ENCODE data around the gene TRAF3.
A peak's percentile ranks its signal among the peaks of the same experiment; 100 is the strongest.

TRAF3 gene

DNA sequence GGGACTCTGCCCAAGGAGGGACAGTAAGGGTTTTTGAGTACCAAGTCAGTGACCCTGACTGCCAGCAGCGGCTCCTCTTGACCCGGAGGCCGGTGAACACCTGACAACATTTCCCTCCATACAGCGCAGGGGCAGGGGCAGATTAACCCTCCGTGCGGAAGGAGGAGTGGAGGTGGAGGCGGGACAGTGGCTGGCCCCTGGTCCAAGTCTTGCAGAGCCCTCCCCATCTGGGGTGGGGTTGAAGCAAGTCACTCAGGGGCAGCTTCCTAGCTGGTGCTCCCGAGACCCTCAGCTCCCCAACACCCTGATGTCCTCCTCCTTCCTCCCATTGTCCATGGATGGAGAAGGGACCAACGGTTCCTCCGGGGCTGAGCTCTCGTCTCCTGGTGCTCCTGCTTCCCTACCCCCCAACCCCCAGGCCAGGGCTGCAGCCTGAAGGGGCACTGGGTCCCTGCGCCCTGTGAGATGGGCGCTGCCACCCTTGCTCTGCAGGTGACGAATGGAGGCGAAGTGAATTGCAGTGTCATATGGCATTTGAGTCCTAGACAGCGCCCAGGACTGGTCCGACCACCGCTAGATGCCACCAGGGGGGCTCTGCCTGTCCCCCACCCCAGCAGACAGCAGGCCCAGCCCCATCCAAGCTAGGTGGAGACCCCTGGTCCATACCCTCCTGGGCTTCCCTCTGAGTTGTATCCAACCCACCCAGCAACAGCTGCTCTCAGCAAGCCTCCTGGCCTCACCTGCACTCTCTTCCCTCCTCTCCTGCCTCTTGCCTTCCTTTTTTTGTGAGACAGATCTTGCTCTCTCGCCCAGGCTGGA is 138.3 kb downstream of the TRAF3 start:
- no peak for DNase-seq (ENCODE audit: low read depth)
- TF ChIP-seq, protein P1, sequence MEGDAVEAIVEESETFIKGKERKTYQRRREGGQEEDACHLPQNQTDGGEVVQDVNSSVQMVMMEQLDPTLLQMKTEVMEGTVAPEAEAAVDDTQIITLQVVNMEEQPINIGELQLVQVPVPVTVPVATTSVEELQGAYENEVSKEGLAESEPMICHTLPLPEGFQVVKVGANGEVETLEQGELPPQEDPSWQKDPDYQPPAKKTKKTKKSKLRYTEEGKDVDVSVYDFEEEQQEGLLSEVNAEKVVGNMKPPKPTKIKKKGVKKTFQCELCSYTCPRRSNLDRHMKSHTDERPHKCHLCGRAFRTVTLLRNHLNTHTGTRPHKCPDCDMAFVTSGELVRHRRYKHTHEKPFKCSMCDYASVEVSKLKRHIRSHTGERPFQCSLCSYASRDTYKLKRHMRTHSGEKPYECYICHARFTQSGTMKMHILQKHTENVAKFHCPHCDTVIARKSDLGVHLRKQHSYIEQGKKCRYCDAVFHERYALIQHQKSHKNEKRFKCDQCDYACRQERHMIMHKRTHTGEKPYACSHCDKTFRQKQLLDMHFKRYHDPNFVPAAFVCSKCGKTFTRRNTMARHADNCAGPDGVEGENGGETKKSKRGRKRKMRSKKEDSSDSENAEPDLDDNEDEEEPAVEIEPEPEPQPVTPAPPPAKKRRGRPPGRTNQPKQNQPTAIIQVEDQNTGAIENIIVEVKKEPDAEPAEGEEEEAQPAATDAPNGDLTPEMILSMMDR (IDR thresholded peaks at IDR 0.05; ENCODE audit: low read length, missing control alignments), result no peak
- no peak overlapping the region for H3K4me3 ChIP-seq (replicated peaks; ENCODE audit: low read depth, low read length)

DNA sequence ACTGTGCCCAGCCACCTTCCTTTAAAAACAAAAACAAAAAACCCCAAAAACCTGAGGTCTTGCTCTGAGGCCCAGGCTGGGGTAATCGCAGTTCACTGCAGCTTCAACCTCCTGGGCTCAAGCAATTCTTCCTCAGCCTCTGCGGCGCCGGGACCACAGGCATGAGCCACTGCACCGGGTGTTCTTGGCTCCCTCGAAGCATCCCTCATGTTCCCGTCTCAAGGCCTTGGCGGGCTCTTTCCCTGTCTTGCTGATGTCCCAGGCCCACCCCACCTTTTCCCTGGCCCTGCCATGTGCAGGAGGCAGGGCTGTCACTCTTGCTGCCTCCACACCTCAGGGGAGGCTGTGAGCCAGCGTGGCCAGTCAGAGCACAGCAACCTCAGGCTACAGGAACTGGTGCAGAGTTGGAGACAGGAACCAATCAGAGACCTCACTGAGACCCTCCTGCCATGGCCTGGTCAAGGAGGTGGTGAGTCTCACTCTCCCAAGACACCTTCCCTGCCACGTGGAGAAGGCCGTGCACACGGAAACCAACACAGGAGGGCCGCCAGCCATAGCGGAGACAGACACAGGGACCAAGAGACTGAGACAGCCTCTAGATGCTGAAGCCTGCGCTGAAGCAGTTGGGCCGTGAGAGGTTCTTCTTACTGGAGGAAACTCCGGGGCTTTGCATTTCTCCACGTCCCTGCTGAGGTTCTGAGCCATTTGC is 139.3 kb downstream of the TRAF3 start:
- no peak overlapping the region for H3K4me3 ChIP-seq (replicated peaks; ENCODE audit: low read depth, low read length)
- TF ChIP-seq, protein P1 (IDR thresholded peaks at IDR 0.05; ENCODE audit: low read length, missing control alignments), result no peak
- DNase-seq (ENCODE audit: low read depth), result no peak

- TF ChIP-seq, protein P1 (IDR thresholded peaks at IDR 0.05; ENCODE audit: low read length, missing control alignments), result no peak
- no peak for DNase-seq (ENCODE audit: low read depth)
- H3K4me3 ChIP-seq (replicated peaks; ENCODE audit: low read depth, low read length), result no peak overlapping the region
Measured at GRCh38 chr14:102917056-102917385, 139.8 kb downstream of the TRAF3 start.

- H3K4me3 ChIP-seq (replicated peaks; ENCODE audit: low read depth, low read length), result no peak overlapping the region
- peak; percentile 49 for DNase-seq (ENCODE audit: low read depth)
- TF ChIP-seq, protein P1 (IDR thresholded peaks at IDR 0.05; ENCODE audit: low read length, missing control alignments), result peak; percentile 69
Measured at GRCh38 chr14:102917469-102918211, 140.4 kb downstream of the TRAF3 start.

GRCh38 chr14:102918438-102918837 is 141.2 kb downstream of the TRAF3 start:
- TF ChIP-seq, protein P1 (IDR thresholded peaks at IDR 0.05; ENCODE audit: low read length, missing control alignments), result no peak
- no peak for DNase-seq (ENCODE audit: low read depth)

DNA sequence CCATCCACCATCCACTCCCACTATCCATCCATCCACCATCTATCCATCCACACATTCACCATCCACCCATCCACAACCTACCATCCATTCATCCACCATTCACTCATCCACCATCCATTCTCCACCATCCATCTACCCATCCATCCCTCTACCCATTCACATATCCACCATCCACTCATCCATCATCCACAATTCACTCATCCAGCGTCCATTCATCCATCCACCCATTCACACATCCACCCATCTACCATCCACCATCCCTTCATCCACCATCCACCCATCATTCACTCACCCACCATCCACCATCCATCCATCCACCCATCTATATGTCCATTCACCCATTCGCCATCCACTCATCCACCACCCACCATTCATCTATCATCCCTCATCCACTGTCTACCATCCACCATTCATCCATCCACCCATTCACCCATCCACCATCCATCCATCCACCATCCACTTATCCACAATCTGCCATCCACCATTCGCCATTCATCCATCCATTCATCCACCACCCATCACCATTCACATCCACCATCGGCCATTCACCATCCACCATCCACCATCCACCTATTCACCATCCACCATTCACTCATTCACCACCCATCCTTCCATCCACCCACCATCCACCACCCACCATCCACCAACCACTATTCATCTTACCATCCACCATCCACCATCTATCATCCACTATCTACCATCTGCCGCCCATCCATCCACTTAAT is 143.2 kb downstream of the TRAF3 start:
- H3K4me3 ChIP-seq (replicated peaks; ENCODE audit: low read depth, low read length), result no peak overlapping the region
- no peak for DNase-seq (ENCODE audit: low read depth)
- TF ChIP-seq, protein P1 (IDR thresholded peaks at IDR 0.05; ENCODE audit: low read length, missing control alignments), result no peak

More at GRCh38 chr14:102918438-102918837, 141.2 kb downstream of the TRAF3 start:
- no peak overlapping the region for H3K4me3 ChIP-seq (replicated peaks; ENCODE audit: low read depth, low read length)

All from fibroblast of pulmonary artery (primary cell).